Keratinocyte (primary cell): ENCODE data around the gene MAP2K5. TPM values are rescaled to one million over a fixed set of nuclear protein-coding genes. Genes with fewer than 3 reads are reported as not detected.

ENCODE experiments used
- DNase-seq: peaks from one replicate; pipeline ENCODE4 v3.0.0-alpha.2; 2011; ENCODE audit warnings: low read depth, missing footprints, low spot score
- FAIRE-seq: peaks from 2 replicates; lab custom pipeline; 2011; peaks lifted over from hg19 to GRCh38; lab: Jason Lieb, UNC
- H2AFZ ChIP-seq: 2 replicates; pipeline ENCODE4 v1.6.0; 2012; ENCODE audit warnings: low read length, control low read depth, inconsistent platforms; ENCODE audit not compliant: control insufficient read depth
- H3K27ac ChIP-seq: 2 replicates; pipeline ENCODE4 v1.5.1; 2011; ENCODE audit warnings: low read length; ENCODE audit not compliant: control insufficient read depth, insufficient read depth
- H3K27me3 ChIP-seq: 3 replicates; pipeline ENCODE4 v1.6.0; 2011; ENCODE audit warnings: low read length; ENCODE audit not compliant: control insufficient read depth, insufficient read depth; ENCODE audit errors: extremely low read depth
- H3K36me3 ChIP-seq, 2 experiments: 2 replicates in 1 of 2; 3 replicates in 1 of 2; pipeline ENCODE4 v1.5.1; 2011; ENCODE audit warnings: low read length in 2 of 2, mild to moderate bottlenecking in 1 of 2; ENCODE audit not compliant: control insufficient read depth in 2 of 2, insufficient read depth in 2 of 2; ENCODE audit errors: extremely low read depth in 1 of 2
- H3K4me1 ChIP-seq: 3 replicates; pipeline ENCODE4 v1.5.1; 2011; ENCODE audit warnings: low read length; ENCODE audit not compliant: control insufficient read depth, insufficient read depth; ENCODE audit errors: extremely low read depth
- H3K4me2 ChIP-seq: 3 replicates; pipeline ENCODE4 v1.6.0; 2011; ENCODE audit warnings: low read depth, low read length; ENCODE audit not compliant: control insufficient read depth, insufficient read depth; ENCODE audit errors: extremely low read depth
- H3K4me3 ChIP-seq, 3 experiments: fragments of 200-600 bp in 1 of 3; sonication (generic) in 1 of 3; 2 replicates in 2 of 3; 3 replicates in 1 of 3; pipeline ENCODE4 v1.5.1; 2011 to 2016; ENCODE audit warnings: low read length in 3 of 3, mild to moderate bottlenecking in 3 of 3, control low read depth in 2 of 3, inconsistent platforms in 1 of 3, low read depth in 1 of 3, mixed read lengths in 1 of 3, mixed run types in 1 of 3, moderate library complexity in 1 of 3; ENCODE audit not compliant: control insufficient read depth in 2 of 3, insufficient read depth in 2 of 3; ENCODE audit errors: extremely low read depth in 1 of 3
- H3K79me2 ChIP-seq: 2 replicates; pipeline ENCODE4 v1.6.0; 2012; ENCODE audit warnings: low read length; ENCODE audit not compliant: control insufficient read depth, insufficient read depth
- H3K9ac ChIP-seq: 3 replicates; pipeline ENCODE4 v1.6.0; 2011; ENCODE audit warnings: low read length; ENCODE audit not compliant: control insufficient read depth, insufficient read depth; ENCODE audit errors: extremely low read depth
- H3K9me1 ChIP-seq: 3 replicates; pipeline ENCODE4 v1.6.0; 2011; ENCODE audit warnings: low read length; ENCODE audit not compliant: control insufficient read depth, insufficient read depth; ENCODE audit errors: extremely low read depth
- H3K9me3 ChIP-seq: 2 replicates; pipeline ENCODE4 v1.5.1; 2012; ENCODE audit warnings: low read depth, low read length; ENCODE audit not compliant: control insufficient read depth
- H4K20me1 ChIP-seq: 3 replicates; pipeline ENCODE4 v1.6.0; 2011; ENCODE audit warnings: low read length; ENCODE audit not compliant: control insufficient read depth, insufficient read depth; ENCODE audit errors: extremely low read depth
- EZH2 ChIP-seq: IDR thresholded peaks from one replicate; pipeline ENCODE4 v1.6.1; 2012; ENCODE audit warnings: inconsistent platforms, mild to moderate bottlenecking, low read length, moderate library complexity
- dilution Hi-C: fragments of 300-500 bp; cut with MboI; formaldehyde crosslinking; loops from one replicate; pipeline ENCODE4 v1.7.0; 2020; ENCODE audit warnings: low sequenced_read_pairs; ENCODE audit not compliant: extremely low pct_ligation_motif_present
- polyA plus RNA-seq, 5 experiments: library from polyadenylated mRNA; depleted of rRNA in 3 of 5; stranded (reverse) in 3 of 5; stranded (forward) in 1 of 5; unstranded in 1 of 5; fragments of >200 nt; gene quantifications; 1 replicate in 1 of 5; 2 replicates in 3 of 5; 3 replicates in 1 of 5; pipeline versions ENCODE4 v1.2.1 to v1.2.3, GENCODE V29; 2011 to 2012; ENCODE audit warnings: missing spikeins in 2 of 5, low read depth in 1 of 5, low replicate concordance in 1 of 5
- TF ChIP-seq, protein P1 (sequence below), 3 experiments: IDR thresholded peaks in 1 of 3; conservative IDR thresholded peaks in 1 of 3; optimal IDR thresholded peaks in 1 of 3; 2 replicates in 2 of 3; 3 replicates in 1 of 3; pipeline versions ENCODE3 to v1.5.1; 2011; ENCODE audit warnings: low read length in 3 of 3, mild to moderate bottlenecking in 3 of 3, moderate library complexity in 2 of 3, control low read depth in 1 of 3, inconsistent platforms in 1 of 3; ENCODE audit not compliant: insufficient read depth in 2 of 3; ENCODE audit errors: extremely low read depth in 1 of 3

Gene MAP2K5
- polyA plus RNA-seq, 1 donor (not counting 4 experiments of a cell fraction or from before 2014, with no cell fraction given): 3.6 TPM

DNA sequence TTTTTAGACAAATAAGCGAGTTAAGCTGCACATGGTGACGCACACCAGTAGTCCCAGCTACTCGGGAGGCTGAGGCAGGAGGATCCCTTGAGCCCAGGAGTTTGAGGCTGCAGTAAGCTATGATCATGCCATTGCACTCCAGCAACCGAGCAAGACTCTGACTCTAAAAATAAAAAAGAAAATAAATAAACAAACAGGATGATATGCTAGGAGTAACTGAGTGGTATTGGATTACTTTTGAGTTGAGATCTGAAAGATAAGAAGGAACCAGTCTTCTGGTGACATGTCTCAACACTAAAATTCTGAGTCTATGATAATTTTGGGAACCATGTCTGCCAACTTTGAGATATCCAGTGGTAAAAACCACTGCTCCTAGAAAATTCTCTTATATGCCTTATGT, 173.7 kb downstream of the MAP2K5 start:
- H3K36me3 ChIP-seq: no peaks in the 10 kb centered on the region
- H3K27ac ChIP-seq: no peak overlapping the region
- FAIRE-seq: no peak
- no peak for TF ChIP-seq EZH2
- TF ChIP-seq, protein P1, sequence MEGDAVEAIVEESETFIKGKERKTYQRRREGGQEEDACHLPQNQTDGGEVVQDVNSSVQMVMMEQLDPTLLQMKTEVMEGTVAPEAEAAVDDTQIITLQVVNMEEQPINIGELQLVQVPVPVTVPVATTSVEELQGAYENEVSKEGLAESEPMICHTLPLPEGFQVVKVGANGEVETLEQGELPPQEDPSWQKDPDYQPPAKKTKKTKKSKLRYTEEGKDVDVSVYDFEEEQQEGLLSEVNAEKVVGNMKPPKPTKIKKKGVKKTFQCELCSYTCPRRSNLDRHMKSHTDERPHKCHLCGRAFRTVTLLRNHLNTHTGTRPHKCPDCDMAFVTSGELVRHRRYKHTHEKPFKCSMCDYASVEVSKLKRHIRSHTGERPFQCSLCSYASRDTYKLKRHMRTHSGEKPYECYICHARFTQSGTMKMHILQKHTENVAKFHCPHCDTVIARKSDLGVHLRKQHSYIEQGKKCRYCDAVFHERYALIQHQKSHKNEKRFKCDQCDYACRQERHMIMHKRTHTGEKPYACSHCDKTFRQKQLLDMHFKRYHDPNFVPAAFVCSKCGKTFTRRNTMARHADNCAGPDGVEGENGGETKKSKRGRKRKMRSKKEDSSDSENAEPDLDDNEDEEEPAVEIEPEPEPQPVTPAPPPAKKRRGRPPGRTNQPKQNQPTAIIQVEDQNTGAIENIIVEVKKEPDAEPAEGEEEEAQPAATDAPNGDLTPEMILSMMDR (optimal IDR thresholded peaks at IDR 0.05 in 1 of 3, IDR thresholded peaks at IDR 0.05 in 1 of 3, conservative IDR thresholded peaks at IDR 0.05 in 1 of 3; ENCODE audit: extremely low read depth in 1 of 3, insufficient read depth in 2 of 3, low read length in 3 of 3): no peak
- H3K4me3 ChIP-seq: no peak overlapping the region
- no peak overlapping the region for H2AFZ ChIP-seq
- no peaks in the 10 kb centered on the region for H3K9me3 ChIP-seq
- H4K20me1 ChIP-seq: no peaks in the 10 kb centered on the region
- H3K27me3 ChIP-seq: no peaks in the 10 kb centered on the region
- DNase-seq: no peak
- no peak overlapping the region for H3K9ac ChIP-seq
- H3K4me2 ChIP-seq: no peak overlapping the region
- no peaks in the 10 kb centered on the region for H3K79me2 ChIP-seq
- dilution Hi-C loops: no loop called here
- no peaks in the 10 kb centered on the region for H3K4me1 ChIP-seq
- no peaks in the 10 kb centered on the region for H3K9me1 ChIP-seq

DNA sequence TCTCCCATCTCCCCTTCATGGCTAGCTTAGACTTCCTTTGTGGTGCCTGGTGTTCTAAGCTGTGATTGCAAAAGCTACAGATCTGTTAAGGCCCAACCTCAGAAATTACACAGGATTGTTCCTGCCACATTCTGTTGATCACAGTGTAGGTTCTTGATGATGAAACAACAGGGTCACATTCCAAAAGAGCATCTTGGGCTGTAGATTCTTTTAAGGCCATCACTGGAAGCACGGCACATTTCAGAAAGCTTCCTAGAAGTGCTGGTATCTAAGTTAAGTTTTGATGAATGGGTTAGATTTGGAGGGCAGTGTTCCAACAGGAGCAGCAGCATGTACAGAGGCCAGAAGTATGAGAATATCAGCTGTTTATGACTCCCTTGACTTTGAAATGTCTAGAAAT, 175.3 kb downstream of the MAP2K5 start:
- FAIRE-seq: no peak
- no peak overlapping the region for H3K4me3 ChIP-seq
- no peaks in the 10 kb centered on the region for H3K9me1 ChIP-seq
- dilution Hi-C loops: no loop called here
- no peaks in the 10 kb centered on the region for H3K9me3 ChIP-seq
- no peak for TF ChIP-seq EZH2
- TF ChIP-seq, protein P1 (optimal IDR thresholded peaks at IDR 0.05 in 1 of 3, IDR thresholded peaks at IDR 0.05 in 1 of 3, conservative IDR thresholded peaks at IDR 0.05 in 1 of 3; ENCODE audit: extremely low read depth in 1 of 3, insufficient read depth in 2 of 3, low read length in 3 of 3): no peak
- no peaks in the 10 kb centered on the region for H3K36me3 ChIP-seq
- no peaks in the 10 kb centered on the region for H3K79me2 ChIP-seq
- no peaks in the 10 kb centered on the region for H4K20me1 ChIP-seq
- no peak overlapping the region for H3K9ac ChIP-seq
- no peaks in the 10 kb centered on the region for H3K4me1 ChIP-seq
- H3K4me2 ChIP-seq: no peak overlapping the region
- H2AFZ ChIP-seq: no peak overlapping the region
- no peak overlapping the region for H3K27ac ChIP-seq
- H3K27me3 ChIP-seq: no peaks in the 10 kb centered on the region
- DNase-seq: no peak
